SK-N-SH (cell line): ENCODE measurements around the gene DVL1. TPM values are rescaled to one million over a fixed set of nuclear protein-coding genes. Genes with fewer than 3 reads are reported as not detected.

Experiments used
- CTCF ChIA-PET: fragments of 300-600, 350-600 bp; formaldehyde crosslinking; extraction: SDS; loops from one replicate; lab custom pipeline; 2021; lab: Yijun Ruan, JAX
- POLR2A ChIA-PET: fragments of 350-600 bp; sonication (Branson Sonifier 250); formaldehyde crosslinking; extraction: SDS; loops from one replicate; lab custom pipeline; 2020; ENCODE audit warnings: antibody characterized with exemption, inconsistent platforms; lab: Yijun Ruan, JAX
- DNase-seq: peaks from one replicate; pipeline ENCODE4 v3.0.0; 2012
- H2AFZ ChIP-seq: fragments of 200-600 bp; sonication (generic); 2 replicates; pipeline ENCODE4 v1.8.1; 2016; ENCODE audit warnings: antibody characterized with exemption, mild to moderate bottlenecking, low read depth
- H3F3A ChIP-seq: fragments of 200-600 bp; sonication (generic); replicated peaks from 2 replicates; pipeline ENCODE3; 2016; ENCODE audit warnings: antibody characterized with exemption, mild to moderate bottlenecking; ENCODE audit not compliant: insufficient read depth
- H3K27ac ChIP-seq, 2 experiments: fragments of 200-500 bp in 1 of 2; fragments of 200-600 bp in 1 of 2; sonication (Bioruptor generic) in 1 of 2; sonication (generic), shearing (Covaris generic) in 1 of 2; 2 replicates each; pipeline versions ENCODE4 v1.5.1 to v1.6.1; 2014 to 2016; ENCODE audit warnings: low read depth in 2 of 2, inconsistent platforms in 1 of 2, low read length in 1 of 2, mild to moderate bottlenecking in 1 of 2, mixed read lengths in 1 of 2
- H3K27me3 ChIP-seq: fragments of 200-600 bp; sonication (generic), shearing (Covaris generic); 2 replicates; pipeline ENCODE4 v1.6.1; 2016; ENCODE audit warnings: mixed run types; ENCODE audit not compliant: insufficient read depth
- H3K36me3 ChIP-seq, 2 experiments: fragments of 200-500 bp in 1 of 2; fragments of 200-600 bp in 1 of 2; sonication (Bioruptor generic) in 1 of 2; sonication (generic) in 1 of 2; replicated peaks in 1 of 2; 2 replicates each; pipeline versions ENCODE3 to v1.5.1; 2014 to 2016; ENCODE audit warnings: low read length in 1 of 2, mild to moderate bottlenecking in 1 of 2; ENCODE audit not compliant: insufficient read depth in 2 of 2, control insufficient read depth in 1 of 2
- H3K4me1 ChIP-seq, 2 experiments: fragments of 200-500 bp in 1 of 2; fragments of 200-600 bp in 1 of 2; sonication (Bioruptor generic) in 1 of 2; sonication (generic), shearing (Covaris generic) in 1 of 2; 2 replicates each; pipeline versions ENCODE4 v1.5.1 to v1.6.1; 2014 to 2016; ENCODE audit warnings: low read depth in 1 of 2, low read length in 1 of 2, mixed run types in 1 of 2; ENCODE audit not compliant: insufficient read depth in 2 of 2, control insufficient read depth in 1 of 2
- H3K4me2 ChIP-seq: fragments of 200-600 bp; sonication (generic), shearing (Covaris generic); 2 replicates; pipeline ENCODE4 v1.6.1; 2017; ENCODE audit warnings: mixed run types
- H3K4me3 ChIP-seq, 2 experiments: fragments of 200-500 bp in 1 of 2; fragments of 200-600 bp in 1 of 2; sonication (Bioruptor generic) in 1 of 2; sonication (generic), shearing (Covaris generic) in 1 of 2; 2 replicates each; pipeline versions ENCODE4 v1.5.1 to v1.8.1; 2014 to 2016; ENCODE audit warnings: low read depth in 2 of 2, inconsistent platforms in 1 of 2, low read length in 1 of 2, mild to moderate bottlenecking in 1 of 2, mixed read lengths in 1 of 2, moderate library complexity in 1 of 2
- H3K79me2 ChIP-seq: fragments of 200-600 bp; sonication (generic); 2 replicates; pipeline ENCODE4 v1.8.1; 2017; ENCODE audit warnings: mild to moderate bottlenecking; ENCODE audit not compliant: insufficient read depth
- H3K9ac ChIP-seq: fragments of 200-600 bp; sonication (generic); 2 replicates; pipeline ENCODE4 v1.6.1; 2017; ENCODE audit warnings: mixed run types
- H3K9me2 ChIP-seq: fragments of 200-600 bp; sonication (generic); 2 replicates; pipeline ENCODE4 v1.6.1; 2017; ENCODE audit warnings: mixed run types
- H3K9me3 ChIP-seq: fragments of 200-600 bp; sonication (generic); 2 replicates; pipeline ENCODE4 v1.6.1; 2017; ENCODE audit warnings: mixed run types, mild to moderate bottlenecking, moderate library complexity
- H4K20me1 ChIP-seq: fragments of 200-600 bp; sonication (generic); 2 replicates; pipeline ENCODE4 v1.6.1; 2017; ENCODE audit warnings: mild to moderate bottlenecking, mixed run types; ENCODE audit not compliant: insufficient read depth
- CHD2 ChIP-seq: fragments of 150-350 bp; IDR thresholded peaks from 2 replicates; pipeline ENCODE4 v1.6.1; 2018; ENCODE audit warnings: low read length; ENCODE audit not compliant: partially characterized antibody
- CTCF ChIP-seq: fragments of 200-600 bp; sonication (generic); IDR thresholded peaks from 2 replicates; pipeline ENCODE4 v1.6.1; 2017; ENCODE audit warnings: antibody characterized with exemption, mild to moderate bottlenecking, moderate library complexity
- ELF1 ChIP-seq: IDR thresholded peaks from 2 replicates; pipeline ENCODE4 v1.4.0; 2012
- EP300 ChIP-seq, 2 experiments: IDR thresholded peaks; 2 replicates each; pipeline versions ENCODE4 v1.4.0 to v1.6.1; 2012; ENCODE audit warnings: borderline replicate concordance in 1 of 2, low read depth in 1 of 2, low read length in 1 of 2
- FOXJ3 ChIP-seq: sonication (generic); formaldehyde crosslinking; IDR thresholded peaks from 2 replicates; pipeline ENCODE4 v1.5.1; 2020; ENCODE audit warnings: mild to moderate bottlenecking, missing genetic modification reagents
- IRF3 ChIP-seq: fragments of 150-350 bp; IDR thresholded peaks from 2 replicates; pipeline ENCODE4 v1.6.1; 2016; ENCODE audit warnings: mild to moderate bottlenecking, low read depth, low read length
- MAX ChIP-seq: IDR thresholded peaks from 2 replicates; pipeline ENCODE4 v1.4.0; 2012; ENCODE audit warnings: low read depth
- MXI1 ChIP-seq: IDR thresholded peaks from 2 replicates; pipeline ENCODE4 v1.6.1; 2012; ENCODE audit warnings: mild to moderate bottlenecking, low read depth, low read length, improper control_type of control experiment
- NFIC ChIP-seq: IDR thresholded peaks from 2 replicates; pipeline ENCODE4 v1.4.0; 2012; ENCODE audit warnings: borderline replicate concordance
- NRF1 ChIP-seq: IDR thresholded peaks from 2 replicates; pipeline ENCODE4 v1.6.1; 2012; ENCODE audit warnings: low read depth, mild to moderate bottlenecking, low read length
- POLR2AphosphoS5 ChIP-seq: IDR thresholded peaks from 2 replicates; pipeline ENCODE4 v1.6.1; 2012; ENCODE audit warnings: low read depth, low read length
- RFX5 ChIP-seq: IDR thresholded peaks from 2 replicates; pipeline ENCODE4 v1.6.1; 2012; ENCODE audit warnings: mild to moderate bottlenecking, improper control_type of control experiment, low read length
- SIN3A ChIP-seq: IDR thresholded peaks from 2 replicates; pipeline ENCODE4 v1.6.1; 2012; ENCODE audit warnings: low read depth, mild to moderate bottlenecking, low read length, moderate library complexity, borderline replicate concordance
- SMC3 ChIP-seq: IDR thresholded peaks from 2 replicates; pipeline ENCODE4 v1.6.1; 2012; ENCODE audit warnings: low read depth, low read length, improper control_type of control experiment
- TAF1 ChIP-seq: IDR thresholded peaks from 2 replicates; pipeline ENCODE4 v1.6.1; 2012; ENCODE audit warnings: low read depth, mild to moderate bottlenecking, low read length, moderate library complexity, borderline replicate concordance
- TCF12 ChIP-seq: IDR thresholded peaks from 2 replicates; pipeline ENCODE4 v1.4.0; 2012
- TEAD4 ChIP-seq: IDR thresholded peaks from 2 replicates; pipeline ENCODE4 v1.4.0; 2012; ENCODE audit warnings: mild to moderate bottlenecking, borderline replicate concordance; ENCODE audit not compliant: insufficient read depth
- USF2 ChIP-seq: fragments of 150-350 bp; IDR thresholded peaks from 2 replicates; pipeline ENCODE4 v1.6.1; 2017; ENCODE audit warnings: antibody characterized with exemption, low read length, low read depth, borderline replicate concordance
- ZBTB33 ChIP-seq: IDR thresholded peaks from 2 replicates; pipeline ENCODE4 v1.4.0; 2012; ENCODE audit warnings: low read depth, borderline replicate concordance
- WGBS: methylation state at CpG from one replicate; pipeline ENCODE4 v1.1.6; 2017; ENCODE audit warnings: low lambda C conversion rate; 5-methylcytosine and 5-hydroxymethylcytosine counted together
- polyA plus RNA-seq, 3 experiments: library from polyadenylated mRNA; depleted of rRNA; stranded (reverse); fragments of >200 nt; gene quantifications; 2 replicates each; pipeline ENCODE4 v1.2.3, GENCODE V29; 2012

DVL1 gene
- polyA plus RNA-seq, 1 of the 3 experiments (the other 2 are of a cell fraction) = 32.0 TPM

GRCh38 chr1:1359664-1360468 is 10.6 kb upstream of the DVL1 start:
- no peaks in the 10 kb centered on the region for H3K9me3 ChIP-seq
- TF ChIP-seq SIN3A (no peak), EP300 (IDR thresholded peaks at IDR 0.05; ENCODE audit: borderline replicate concordance in 1 of 2, low read depth in 1 of 2, low read length in 1 of 2) (peak in 1 of 2 experiments; percentile 57; a peak in 1 of 4 replicates), ELF1 (no peak), USF2 (no peak), CTCF (no peak), MAX (peak; percentile 79), TCF12 (peak; percentile 78), POLR2AphosphoS5 (0 out of 2 replicates have a peak, but pooled peaks have one; percentile 25), CHD2 (peak; percentile 66)
- TF ChIP-seq, all 33 proteins: peak for 5
- Histone ChIP-seq H3K4me1 (peaks cover 20 to 40% of the 10 kb centered on the region in 2 experiments; a peak in 3 of 4 replicates), H3K79me2 (no peaks in the 10 kb centered on the region), H3K9ac (peak overlapping the region; percentile 67), H3K36me3 (no peaks in the 10 kb centered on the region), H3F3A (peaks cover 7% of the 10 kb centered on the region), H2AFZ (no peak overlapping the region), H3K9me2 (no peaks in the 10 kb centered on the region), H3K27ac (peak overlapping the region; percentile 88 to 98), H3K4me3 (no peak overlapping the region), H4K20me1 (no peaks in the 10 kb centered on the region), H3K4me2 (peak overlapping the region; percentile 70), H3K27me3 (no peaks in the 10 kb centered on the region)
- ChIA-PET CTCF (interaction anchor here (0.6 to 3.6 kb wide), 2 partner anchors 8 to 11 kb away, joined by 3 to 37 read pairs; no protein-coding TSS in a partner anchor), POLR2A (interaction anchor here (0.7 to 1.6 kb wide), 3 partner anchors 10 to 15 kb away, joined by 3 to 6 read pairs (median 3); partner anchors contain the start of gene AURKAIP1)
- DNase-seq = peak; percentile 84
- WGBS = 31% methylated on average over 8 of the region's 28 CpGs

- WGBS = 91% methylated on average over 3 of the region's 6 CpGs
- peak overlapping the region; percentile 67; the same call in 1 of the 2 replicates for H3K9ac ChIP-seq
- H3K27ac ChIP-seq = peak overlapping the region; percentile 88 to 98
- 0 out of 2 replicates have a peak overlapping the region, but pooled peaks have one; percentile 41 for H2AFZ ChIP-seq
- ChIA-PET POLR2A (interaction anchor here (0.7 to 1.6 kb wide), 3 partner anchors 10 to 16 kb away, joined by 3 to 6 read pairs (median 3); partner anchors contain the start of gene AURKAIP1), CTCF (interaction anchor here (0.8 to 3.6 kb wide), 2 partner anchors 11 to 12 kb away, joined by 4 to 37 read pairs; no protein-coding TSS in a partner anchor)
- peaks cover 7% of the 10 kb centered on the region for H3F3A ChIP-seq
- H3K4me2 ChIP-seq = peak overlapping the region; percentile 70
- no peaks in the 10 kb centered on the region for H3K36me3 ChIP-seq
- no peaks in the 10 kb centered on the region for H3K9me3 ChIP-seq
- H3K79me2 ChIP-seq = no peaks in the 10 kb centered on the region
- H3K4me3 ChIP-seq = no peak overlapping the region
- DNase-seq = no peak
- no peaks in the 10 kb centered on the region for H3K27me3 ChIP-seq
- peaks cover 20 to 46% of the 10 kb centered on the region in 2 experiments; a peak in 3 of 4 replicates for H3K4me1 ChIP-seq
- no peaks in the 10 kb centered on the region for H3K9me2 ChIP-seq
- no peaks in the 10 kb centered on the region for H4K20me1 ChIP-seq
- no peak for TF ChIP-seq SIN3A
- no peak for TF ChIP-seq ZBTB33
- TF ChIP-seq TEAD4 = no peak
- no peak for TF ChIP-seq TAF1
- no peak for TF ChIP-seq MXI1
- TF ChIP-seq IRF3 = no peak
- TF ChIP-seq SMC3 = no peak
- no peak for TF ChIP-seq TCF12
- TF ChIP-seq RFX5 = no peak
- TF ChIP-seq NFIC = no peak
- TF ChIP-seq NRF1 = no peak
- no peak for TF ChIP-seq FOXJ3 (CRISPR knock-in tag)
- TF ChIP-seq POLR2AphosphoS5 = no peak
Observed at GRCh38 chr1:1359308-1359663, 10.1 kb upstream of the DVL1 start.
